Measurements from ENCODE around the gene GRIP2. TPM values are rescaled to one million over a fixed set of nuclear protein-coding genes. Genes with fewer than 3 reads are reported as not detected.

The GRIP2 gene
- polyA plus RNA-seq, 1 donor (not counting 4 experiments of a cell fraction or from before 2014, with no cell fraction given) = 0.01 TPM

GRCh38 chr3:14451844-14452739 is 88.0 kb downstream of the GRIP2 start:
- Histone ChIP-seq H3K4me1 (ENCODE audit: control insufficient read depth, extremely low read depth, insufficient read depth, low read length) (peaks cover 23% of the 10 kb centered on the region), H3K27ac (ENCODE audit: control insufficient read depth, insufficient read depth, low read length) (peak overlapping the region; percentile 75), H3K9ac (ENCODE audit: control insufficient read depth, extremely low read depth, insufficient read depth, low read length) (peak overlapping the region; percentile 65), H3K4me3 (ENCODE audit: control insufficient read depth in 2 of 3, extremely low read depth in 1 of 3, insufficient read depth in 2 of 3, low read depth in 1 of 3, low read length in 3 of 3) (no peak overlapping the region), H3K36me3 (ENCODE audit: control insufficient read depth in 2 of 2, extremely low read depth in 1 of 2, insufficient read depth in 2 of 2, low read length in 2 of 2) (peaks cover 4 to 22% of the 10 kb centered on the region in 2 experiments), H4K20me1 (ENCODE audit: control insufficient read depth, extremely low read depth, insufficient read depth, low read length) (peaks cover 4% of the 10 kb centered on the region), H3K9me3 (ENCODE audit: control insufficient read depth, low read depth, low read length) (no peaks in the 10 kb centered on the region), H3K27me3 (ENCODE audit: control insufficient read depth, extremely low read depth, insufficient read depth, low read length) (no peaks in the 10 kb centered on the region), H3K9me1 (ENCODE audit: control insufficient read depth, extremely low read depth, insufficient read depth, low read length) (no peaks in the 10 kb centered on the region), H3K79me2 (ENCODE audit: control insufficient read depth, insufficient read depth, low read length) (no peaks in the 10 kb centered on the region), H2AFZ (ENCODE audit: control insufficient read depth, low read length) (no peak overlapping the region), H3K4me2 (ENCODE audit: control insufficient read depth, extremely low read depth, insufficient read depth, low read depth, low read length) (peak overlapping the region; percentile 65)
- no peak for FAIRE-seq
- no peak for TF ChIP-seq EZH2 (IDR thresholded peaks at IDR 0.05; ENCODE audit: low read length)
- TF ChIP-seq, protein P1, sequence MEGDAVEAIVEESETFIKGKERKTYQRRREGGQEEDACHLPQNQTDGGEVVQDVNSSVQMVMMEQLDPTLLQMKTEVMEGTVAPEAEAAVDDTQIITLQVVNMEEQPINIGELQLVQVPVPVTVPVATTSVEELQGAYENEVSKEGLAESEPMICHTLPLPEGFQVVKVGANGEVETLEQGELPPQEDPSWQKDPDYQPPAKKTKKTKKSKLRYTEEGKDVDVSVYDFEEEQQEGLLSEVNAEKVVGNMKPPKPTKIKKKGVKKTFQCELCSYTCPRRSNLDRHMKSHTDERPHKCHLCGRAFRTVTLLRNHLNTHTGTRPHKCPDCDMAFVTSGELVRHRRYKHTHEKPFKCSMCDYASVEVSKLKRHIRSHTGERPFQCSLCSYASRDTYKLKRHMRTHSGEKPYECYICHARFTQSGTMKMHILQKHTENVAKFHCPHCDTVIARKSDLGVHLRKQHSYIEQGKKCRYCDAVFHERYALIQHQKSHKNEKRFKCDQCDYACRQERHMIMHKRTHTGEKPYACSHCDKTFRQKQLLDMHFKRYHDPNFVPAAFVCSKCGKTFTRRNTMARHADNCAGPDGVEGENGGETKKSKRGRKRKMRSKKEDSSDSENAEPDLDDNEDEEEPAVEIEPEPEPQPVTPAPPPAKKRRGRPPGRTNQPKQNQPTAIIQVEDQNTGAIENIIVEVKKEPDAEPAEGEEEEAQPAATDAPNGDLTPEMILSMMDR (optimal IDR thresholded peaks at IDR 0.05 in 1 of 3, IDR thresholded peaks at IDR 0.05 in 1 of 3, conservative IDR thresholded peaks at IDR 0.05 in 1 of 3; ENCODE audit: extremely low read depth in 1 of 3, insufficient read depth in 2 of 3, low read length in 3 of 3) = no peak
- dilution Hi-C loops (cut with MboI; ENCODE audit: extremely low pct_ligation_motif_present, low sequenced_read_pairs) = no loop called here
- DNase-seq (ENCODE audit: low read depth, low spot score) = peak; percentile 46

- no peak for TF ChIP-seq EZH2 (IDR thresholded peaks at IDR 0.05; ENCODE audit: low read length)
- TF ChIP-seq, protein P1 (optimal IDR thresholded peaks at IDR 0.05 in 1 of 3, IDR thresholded peaks at IDR 0.05 in 1 of 3, conservative IDR thresholded peaks at IDR 0.05 in 1 of 3; ENCODE audit: extremely low read depth in 1 of 3, insufficient read depth in 2 of 3, low read length in 3 of 3) = no peak
- DNase-seq (ENCODE audit: low read depth, low spot score) (no peak), FAIRE-seq (no peak)
- Histone ChIP-seq H3K9me1 (ENCODE audit: control insufficient read depth, extremely low read depth, insufficient read depth, low read length) (no peaks in the 10 kb centered on the region), H3K36me3 (ENCODE audit: control insufficient read depth in 2 of 2, extremely low read depth in 1 of 2, insufficient read depth in 2 of 2, low read length in 2 of 2) (peaks cover 5 to 30% of the 10 kb centered on the region in 2 experiments), H3K4me1 (ENCODE audit: control insufficient read depth, extremely low read depth, insufficient read depth, low read length) (peaks cover 23% of the 10 kb centered on the region), H3K9me3 (ENCODE audit: control insufficient read depth, low read depth, low read length) (no peaks in the 10 kb centered on the region), H3K27ac (ENCODE audit: control insufficient read depth, insufficient read depth, low read length) (no peak overlapping the region), H3K27me3 (ENCODE audit: control insufficient read depth, extremely low read depth, insufficient read depth, low read length) (no peaks in the 10 kb centered on the region), H4K20me1 (ENCODE audit: control insufficient read depth, extremely low read depth, insufficient read depth, low read length) (peaks cover 4% of the 10 kb centered on the region), H2AFZ (ENCODE audit: control insufficient read depth, low read length) (no peak overlapping the region), H3K79me2 (ENCODE audit: control insufficient read depth, insufficient read depth, low read length) (no peaks in the 10 kb centered on the region), H3K9ac (ENCODE audit: control insufficient read depth, extremely low read depth, insufficient read depth, low read length) (no peak overlapping the region), H3K4me2 (ENCODE audit: control insufficient read depth, extremely low read depth, insufficient read depth, low read depth, low read length) (no peak overlapping the region), H3K4me3 (ENCODE audit: control insufficient read depth in 2 of 3, extremely low read depth in 1 of 3, insufficient read depth in 2 of 3, low read depth in 1 of 3, low read length in 3 of 3) (no peak overlapping the region)
- dilution Hi-C loops (cut with MboI; ENCODE audit: extremely low pct_ligation_motif_present, low sequenced_read_pairs) = no loop called here
Measured at GRCh38 chr3:14450922-14451606, 89.1 kb downstream of the GRIP2 start.
